A549 (cell line): ENCODE data around the gene C9orf78. TPM values are rescaled to one million over a fixed set of nuclear protein-coding genes. Genes with fewer than 3 reads are reported as not detected.

Source experiments
- ATAC-seq, 2 experiments: fragments of 200-7000 bp in 1 of 2; fragments of >200 bp in 1 of 2; cut with Nextera tagmentation in 1 of 2; cut with Tn5 transposase in 1 of 2; 3 replicates each; pipeline versions ENCODE4 v1.8.0 to v1.9.1; 2018 to 2020; ENCODE audit warnings: mild to moderate bottlenecking in 1 of 2, moderate library complexity in 1 of 2
- CTCF ChIA-PET: fragments of 300-600 bp; sonication (Branson Sonifier 250); formaldehyde crosslinking; extraction: SDS; loops from one replicate; lab custom pipeline; 2021; ENCODE audit warnings: antibody characterized with exemption, inconsistent platforms; lab: Yijun Ruan, JAX
- POLR2A ChIA-PET: fragments of 350-600 bp; formaldehyde crosslinking; extraction: SDS; loops from one replicate; lab custom pipeline; 2021; ENCODE audit warnings: antibody characterized with exemption, inconsistent platforms; lab: Yijun Ruan, JAX
- DNase-seq, 2 experiments: peaks; one replicate each; pipeline versions ENCODE4 v3.0.0 to v3.0.0-alpha.2; 2011 to 2016; ENCODE audit warnings: low read depth in 1 of 2, low spot score in 1 of 2
- FAIRE-seq: peaks from 2 replicates; lab custom pipeline; 2011; peaks lifted over from hg19 to GRCh38; lab: Jason Lieb, UNC
- H3K27ac ChIP-seq, 2 experiments: fragments of >200 bp; sonication (Bioruptor Twin); formaldehyde crosslinking; 3 replicates each; pipeline ENCODE4 v1.5.1; 2016 to 2017
- H3K4me1 ChIP-seq: fragments of >200 bp; sonication (Bioruptor Twin); formaldehyde crosslinking; 3 replicates; pipeline ENCODE4 v1.6.1; 2016
- H3K4me2 ChIP-seq: fragments of >200 bp; sonication (Bioruptor Twin); formaldehyde crosslinking; 3 replicates; pipeline ENCODE4 v1.6.1; 2016
- H3K4me3 ChIP-seq: fragments of >200 bp; sonication (Bioruptor Twin); formaldehyde crosslinking; 3 replicates; pipeline ENCODE4 v1.5.1; 2016
- H3K9me3 ChIP-seq: fragments of >200 bp; sonication (Bioruptor Twin); formaldehyde crosslinking; 3 replicates; pipeline ENCODE4 v1.6.1; 2016
- ATOH8 ChIP-seq: fragments of 250-450 bp; sonication (Bioruptor Pico); IDR thresholded peaks from 2 replicates; pipeline ENCODE4 v1.5.0; 2020; ENCODE audit warnings: low read depth, mild to moderate bottlenecking, moderate library complexity
- BHLHE40 ChIP-seq: IDR thresholded peaks from 2 replicates; pipeline ENCODE4 v1.6.1; 2012; ENCODE audit warnings: low read depth, low read length, inconsistent platforms
- CEBPB ChIP-seq, 2 experiments: fragments of >200 bp in 1 of 2; sonication (Bioruptor Twin) in 1 of 2; formaldehyde crosslinking in 1 of 2; IDR thresholded peaks; 2 replicates each; pipeline ENCODE4 v1.6.1; 2012 to 2016
- CHD4 ChIP-seq: fragments of 200-600 bp; sonication (generic); IDR thresholded peaks from 2 replicates; pipeline ENCODE4 v1.6.1; 2016; ENCODE audit warnings: antibody characterized with exemption, mild to moderate bottlenecking, borderline replicate concordance
- ESRRA ChIP-seq: fragments of 150-350 bp; IDR thresholded peaks from 2 replicates; pipeline ENCODE4 v1.6.1; 2014; ENCODE audit warnings: mild to moderate bottlenecking, low read length, borderline replicate concordance
- FOSL2 ChIP-seq, 2 experiments: fragments of 450-650 bp in 1 of 2; fragments of >200 bp in 1 of 2; sonication (Bioruptor Twin) in 1 of 2; formaldehyde crosslinking; IDR thresholded peaks; 2 replicates each; pipeline versions ENCODE4 v1.5.0 to v1.6.1; 2016 to 2020; ENCODE audit warnings: mild to moderate bottlenecking in 1 of 2, moderate library complexity in 1 of 2
- FOXS1 ChIP-seq: fragments of 250-450 bp; sonication (Bioruptor Pico); IDR thresholded peaks from 2 replicates; pipeline ENCODE4 v1.5.0; 2020; ENCODE audit warnings: mild to moderate bottlenecking, moderate library complexity
- HEYL ChIP-seq: fragments of 250-450 bp; sonication (Bioruptor Pico); IDR thresholded peaks from 2 replicates; pipeline ENCODE4 v1.8.0; 2021; ENCODE audit warnings: mild to moderate bottlenecking, moderate library complexity
- HOXB5 ChIP-seq: fragments of 250-450 bp; sonication (Bioruptor Pico); IDR thresholded peaks from 2 replicates; pipeline ENCODE4 v1.5.0; 2020; ENCODE audit warnings: mild to moderate bottlenecking, moderate library complexity
- JUN ChIP-seq, 2 experiments: fragments of >200 bp; sonication (Bioruptor Twin); formaldehyde crosslinking; IDR thresholded peaks; 2 replicates in 1 of 2; 3 replicates in 1 of 2; pipeline ENCODE4 v1.6.1; 2016 to 2017
- JUNB ChIP-seq: fragments of >200 bp; sonication (Bioruptor Twin); formaldehyde crosslinking; IDR thresholded peaks from 2 replicates; pipeline ENCODE4 v1.6.1; 2016
- MAFK ChIP-seq: fragments of 450-650 bp; IDR thresholded peaks from 2 replicates; pipeline ENCODE4 v1.6.1; 2014; ENCODE audit not compliant: partially characterized antibody
- MAZ ChIP-seq: fragments of 150-350 bp; IDR thresholded peaks from 2 replicates; pipeline ENCODE4 v1.6.1; 2014; ENCODE audit warnings: antibody characterized with exemption, low read depth, low read length, borderline replicate concordance
- NPAS2 ChIP-seq: fragments of 250-450 bp; sonication (Bioruptor Pico); IDR thresholded peaks from 2 replicates; pipeline ENCODE4 v1.8.0; 2022; ENCODE audit warnings: mild to moderate bottlenecking, moderate library complexity, borderline replicate concordance
- NR3C1 ChIP-seq: fragments of >200 bp; sonication (Bioruptor Twin); formaldehyde crosslinking; IDR thresholded peaks from 3 replicates; pipeline ENCODE4 v1.6.1; 2017
- POLR2A ChIP-seq: IDR thresholded peaks from 2 replicates; pipeline ENCODE4 v1.6.1; 2012; ENCODE audit warnings: mild to moderate bottlenecking, low read length
- RCOR1 ChIP-seq: fragments of 150-350 bp; IDR thresholded peaks from 2 replicates; pipeline ENCODE4 v1.6.1; 2014; ENCODE audit warnings: antibody characterized with exemption, low read length, low read depth
- RFX5 ChIP-seq: fragments of 450-650 bp; IDR thresholded peaks from 2 replicates; pipeline ENCODE4 v1.7.1; 2014; ENCODE audit warnings: antibody characterized with exemption, mild to moderate bottlenecking, moderate library complexity
- RNF2 ChIP-seq: fragments of 200-600 bp; sonication (generic); IDR thresholded peaks from 2 replicates; pipeline ENCODE4 v1.6.1; 2016; ENCODE audit warnings: low read depth, mild to moderate bottlenecking, antibody characterized with exemption, moderate library complexity, borderline replicate concordance
- SMC3 ChIP-seq: fragments of >200 bp; sonication (Bioruptor Twin); formaldehyde crosslinking; IDR thresholded peaks from 3 replicates; pipeline ENCODE4 v1.6.1; 2018; ENCODE audit warnings: inconsistent platforms
- TFCP2L1 ChIP-seq: fragments of 250-450 bp; sonication (Bioruptor Pico); IDR thresholded peaks from 2 replicates; pipeline ENCODE4 v1.5.0; 2021; ENCODE audit warnings: mild to moderate bottlenecking
- ZC3H11A ChIP-seq: fragments of 450-650 bp; IDR thresholded peaks from 2 replicates; pipeline ENCODE4 v1.6.1; 2014; ENCODE audit warnings: antibody characterized with exemption, mild to moderate bottlenecking
- ZFP36 ChIP-seq: fragments of 450-650 bp; IDR thresholded peaks from 2 replicates; pipeline ENCODE4 v1.6.1; 2014; ENCODE audit warnings: borderline replicate concordance; ENCODE audit not compliant: partially characterized antibody
- ZNF302 ChIP-seq: fragments of 250-450 bp; sonication (Bioruptor Pico); IDR thresholded peaks from 2 replicates; pipeline ENCODE4 v1.9.0; 2021; ENCODE audit warnings: inconsistent platforms, mild to moderate bottlenecking, moderate library complexity
- ZSCAN20 ChIP-seq: fragments of 250-450 bp; sonication (Bioruptor Pico); IDR thresholded peaks from 2 replicates; pipeline ENCODE4 v1.8.0; 2022; ENCODE audit warnings: mild to moderate bottlenecking, moderate library complexity
- WGBS: methylation state at CpG from one replicate; pipeline ENCODE4 v1.1.6; 2017; ENCODE audit errors: missing lambda C conversion rate; 5-methylcytosine and 5-hydroxymethylcytosine counted together
- polyA plus RNA-seq, 4 experiments: library from polyadenylated mRNA; depleted of rRNA in 3 of 4; stranded (reverse); fragments of >200 nt; fragmentation: RNase III in 1 of 4; extraction: RNeasy Plus Mini Kit Qiagen cat#74134 plus additional on column Dnase treatment in 1 of 4; gene quantifications; 2 replicates in 3 of 4; 3 replicates in 1 of 4; pipeline ENCODE4 v1.2.3, GENCODE V29; 2011 to 2017
- TF ChIP-seq, protein P1 (sequence below): fragments of 250-450 bp; sonication (Bioruptor Pico); IDR thresholded peaks from 2 replicates; pipeline ENCODE4 v1.5.0; 2021; ENCODE audit warnings: mild to moderate bottlenecking, moderate library complexity, borderline replicate concordance
- TF ChIP-seq, protein P2 (sequence below): IDR thresholded peaks from 2 replicates; pipeline ENCODE4 v1.6.1; 2012
- TF ChIP-seq, protein P3 (sequence below): IDR thresholded peaks from 2 replicates; pipeline ENCODE4 v1.6.1; 2012; ENCODE audit warnings: low read depth, borderline replicate concordance

Gene C9orf78
- polyA plus RNA-seq, 2 of the 4 experiments (the other 2 are of a cell fraction), result 91.4 to 131 TPM

DNA sequence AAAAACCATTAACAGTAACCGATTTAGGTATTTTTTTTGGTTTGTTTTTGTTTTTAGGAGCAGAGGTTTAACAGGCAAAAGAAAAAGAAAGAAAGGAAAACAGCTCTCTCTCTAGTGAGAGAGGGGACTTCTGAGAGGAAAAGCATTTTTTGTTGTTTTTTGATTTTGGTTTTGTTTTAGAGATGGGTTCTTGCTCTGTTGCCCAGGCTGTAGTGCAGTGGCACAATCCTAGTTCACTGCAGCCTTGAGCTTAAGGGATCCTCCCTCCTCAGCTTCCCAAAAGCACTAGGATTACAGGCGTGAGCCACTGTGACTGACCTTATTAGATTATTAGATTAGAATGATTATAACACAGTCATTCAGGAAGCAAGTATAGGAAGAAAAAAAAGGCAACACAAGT is 10.3 kb upstream of the C9orf78 start:
- POLR2A ChIA-PET, result no interaction called here
- WGBS, result 52% methylated on average over 2 of the region's 2 CpGs
- ATAC-seq (no peak), DNase-seq (no peak), FAIRE-seq (no peak)
- Histone ChIP-seq H3K4me2 (no peak overlapping the region), H3K4me3 (no peak overlapping the region), H3K4me1 (no peaks in the 10 kb centered on the region), H3K27ac (no peak overlapping the region), H3K9me3 (no peaks in the 10 kb centered on the region)
- CTCF ChIA-PET, result interaction anchor here (0.9 to 1.2 kb wide), 2 partner anchors 11 to 279 kb away, joined by 3 read pairs; no protein-coding TSS in a partner anchor
- no peak for TF ChIP-seq HEYL (CRISPR knock-in tag)
- TF ChIP-seq ZSCAN20 (CRISPR knock-in tag), result no peak
- no peak for TF ChIP-seq RCOR1
- no peak for TF ChIP-seq BHLHE40
- no peak for TF ChIP-seq ESRRA
- TF ChIP-seq NPAS2 (CRISPR knock-in tag), result no peak
- TF ChIP-seq POLR2A, result no peak
- TF ChIP-seq ZNF302 (CRISPR knock-in tag), result no peak
- no peak for TF ChIP-seq ZC3H11A
- TF ChIP-seq RNF2, result no peak
- TF ChIP-seq RFX5, result no peak
- TF ChIP-seq HOXB5 (CRISPR knock-in tag), result no peak
- no peak for TF ChIP-seq JUN (IDR thresholded peaks at IDR 0.05)
- TF ChIP-seq NR3C1, result no peak
- no peak for TF ChIP-seq FOSL2 (IDR thresholded peaks at IDR 0.05)
- no peak for TF ChIP-seq FOSL2 (CRISPR knock-in tag; IDR thresholded peaks at IDR 0.05)

DNA sequence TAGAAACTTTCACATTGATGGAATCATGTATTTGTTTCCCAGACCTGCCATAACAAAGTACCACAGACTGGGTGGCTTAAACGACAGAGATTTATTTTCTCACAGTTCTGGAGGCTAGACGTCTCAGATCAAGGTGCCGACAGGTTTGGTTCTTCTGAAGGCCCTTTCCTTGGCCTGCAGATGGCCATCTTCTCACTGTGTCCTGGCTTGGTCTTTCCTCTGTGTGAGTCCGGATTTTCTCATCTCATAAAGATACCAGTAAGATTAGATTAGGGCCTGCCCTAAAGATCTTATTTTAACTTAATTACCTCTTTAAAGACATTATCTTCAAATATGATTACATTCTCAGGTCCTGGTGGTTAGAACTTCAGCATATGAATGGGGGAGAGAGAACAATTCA is 6.0 kb upstream of the C9orf78 start:
- ATAC-seq (no peak), FAIRE-seq (no peak), DNase-seq (no peak)
- no peak overlapping the region for H3K27ac ChIP-seq
- H3K4me1 ChIP-seq, result 0 out of 3 replicates have a peak, but pooled peaks cover 3% of the 10 kb centered on the region
- ChIA-PET CTCF (interaction anchor here (0.6 kb wide), 1 partner anchor 152 kb away, joined by 4 read pairs; no protein-coding TSS in a partner anchor), POLR2A (no interaction called here)
- WGBS, result 80% methylated on average over 4 of the region's 4 CpGs
- H3K9me3 ChIP-seq, result no peaks in the 10 kb centered on the region
- no peak overlapping the region for H3K4me3 ChIP-seq
- H3K4me2 ChIP-seq, result no peak overlapping the region
- TF ChIP-seq MAZ (no peak), JUNB (no peak), FOXS1 (no peak), HEYL (CRISPR knock-in tag) (no peak), MAFK (no peak), ZNF302 (CRISPR knock-in tag) (no peak), TFCP2L1 (CRISPR knock-in tag) (no peak)
- TF ChIP-seq, protein P1, sequence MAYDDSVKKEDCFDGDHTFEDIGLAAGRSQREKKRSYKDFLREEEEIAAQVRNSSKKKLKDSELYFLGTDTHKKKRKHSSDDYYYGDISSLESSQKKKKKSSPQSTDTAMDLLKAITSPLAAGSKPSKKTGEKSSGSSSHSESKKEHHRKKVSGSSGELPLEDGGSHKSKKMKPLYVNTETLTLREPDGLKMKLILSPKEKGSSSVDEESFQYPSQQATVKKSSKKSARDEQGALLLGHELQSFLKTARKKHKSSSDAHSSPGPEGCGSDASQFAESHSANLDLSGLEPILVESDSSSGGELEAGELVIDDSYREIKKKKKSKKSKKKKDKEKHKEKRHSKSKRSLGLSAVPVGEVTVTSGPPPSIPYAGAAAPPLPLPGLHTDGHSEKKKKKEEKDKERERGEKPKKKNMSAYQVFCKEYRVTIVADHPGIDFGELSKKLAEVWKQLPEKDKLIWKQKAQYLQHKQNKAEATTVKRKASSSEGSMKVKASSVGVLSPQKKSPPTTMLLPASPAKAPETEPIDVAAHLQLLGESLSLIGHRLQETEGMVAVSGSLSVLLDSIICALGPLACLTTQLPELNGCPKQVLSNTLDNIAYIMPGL (CRISPR knock-in tag), result no peak

DNA sequence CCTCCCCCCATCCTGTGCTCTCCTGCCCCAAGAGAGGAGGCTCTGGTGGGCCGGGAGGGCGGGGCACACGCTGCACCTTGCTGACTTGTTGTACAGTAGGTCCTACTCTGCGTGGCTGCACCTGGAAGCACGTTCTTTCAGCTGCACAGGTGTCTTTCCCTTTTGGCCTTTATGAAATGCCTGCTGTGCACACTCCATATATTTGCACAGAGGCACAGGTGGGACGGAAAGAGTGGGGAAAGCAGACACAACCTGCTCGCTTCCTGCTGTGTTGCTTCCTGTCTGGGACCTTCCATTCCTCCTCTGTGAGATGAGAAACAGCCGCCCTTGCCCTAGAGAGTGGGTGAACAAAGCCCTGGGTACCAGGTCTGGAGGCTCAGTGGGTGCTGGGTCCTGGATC is 5.0 kb upstream of the C9orf78 start:
- 92% methylated on average over 8 of the region's 8 CpGs for WGBS
- Histone ChIP-seq H3K27ac (no peak overlapping the region), H3K9me3 (no peaks in the 10 kb centered on the region), H3K4me3 (no peak overlapping the region), H3K4me2 (no peak overlapping the region)
- no peak for FAIRE-seq
- ChIA-PET POLR2A (no interaction called here), CTCF (no interaction called here)
- ATAC-seq, result no peak
- TF ChIP-seq ATOH8 (CRISPR knock-in tag), result no peak
- TF ChIP-seq, protein P2, sequence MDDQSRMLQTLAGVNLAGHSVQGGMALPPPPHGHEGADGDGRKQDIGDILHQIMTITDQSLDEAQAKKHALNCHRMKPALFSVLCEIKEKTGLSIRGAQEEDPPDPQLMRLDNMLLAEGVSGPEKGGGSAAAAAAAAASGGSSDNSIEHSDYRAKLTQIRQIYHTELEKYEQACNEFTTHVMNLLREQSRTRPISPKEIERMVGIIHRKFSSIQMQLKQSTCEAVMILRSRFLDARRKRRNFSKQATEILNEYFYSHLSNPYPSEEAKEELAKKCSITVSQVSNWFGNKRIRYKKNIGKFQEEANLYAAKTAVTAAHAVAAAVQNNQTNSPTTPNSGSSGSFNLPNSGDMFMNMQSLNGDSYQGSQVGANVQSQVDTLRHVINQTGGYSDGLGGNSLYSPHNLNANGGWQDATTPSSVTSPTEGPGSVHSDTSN, result no peak
- TF ChIP-seq ESRRA, result no peak
- TF ChIP-seq CEBPB (IDR thresholded peaks at IDR 0.05), result no peak
- no peak for TF ChIP-seq FOXS1
- TF ChIP-seq RFX5, result no peak
- TF ChIP-seq ZFP36, result no peak
- TF ChIP-seq SMC3, result no peak
- TF ChIP-seq HEYL (CRISPR knock-in tag), result no peak
- no peak for TF ChIP-seq FOSL2 (IDR thresholded peaks at IDR 0.05)
- no peak for TF ChIP-seq FOSL2 (CRISPR knock-in tag; IDR thresholded peaks at IDR 0.05)
- TF ChIP-seq, protein P3, sequence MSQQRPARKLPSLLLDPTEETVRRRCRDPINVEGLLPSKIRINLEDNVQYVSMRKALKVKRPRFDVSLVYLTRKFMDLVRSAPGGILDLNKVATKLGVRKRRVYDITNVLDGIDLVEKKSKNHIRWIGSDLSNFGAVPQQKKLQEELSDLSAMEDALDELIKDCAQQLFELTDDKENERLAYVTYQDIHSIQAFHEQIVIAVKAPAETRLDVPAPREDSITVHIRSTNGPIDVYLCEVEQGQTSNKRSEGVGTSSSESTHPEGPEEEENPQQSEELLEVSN, result no peak
- no peak for TF ChIP-seq CHD4
- TF ChIP-seq, all 56 proteins: peak for 0
- H3K4me1 ChIP-seq, result 0 out of 3 replicates have a peak, but pooled peaks cover 4% of the 10 kb centered on the region
- no peak for DNase-seq
